Ishikawa (cell line): ENCODE data around the gene HHIPL1.

ENCODE experiments used
- CEBPB ChIP-seq: IDR thresholded peaks from 2 replicates; pipeline ENCODE4 v1.6.1; 2012
- CREB1 ChIP-seq: IDR thresholded peaks from 2 replicates; pipeline ENCODE4 v1.6.1; 2012; ENCODE audit warnings: low read depth
- EP300 ChIP-seq: IDR thresholded peaks from 2 replicates; pipeline ENCODE4 v1.6.1; 2012; ENCODE audit warnings: borderline replicate concordance
- FOXM1 ChIP-seq: IDR thresholded peaks from 2 replicates; pipeline ENCODE4 v1.6.1; 2012; ENCODE audit warnings: low read depth, borderline replicate concordance
- MAX ChIP-seq: IDR thresholded peaks from 2 replicates; pipeline ENCODE4 v1.6.1; 2012
- NFIC ChIP-seq: IDR thresholded peaks from 2 replicates; pipeline ENCODE4 v1.6.1; 2012
- RAD21 ChIP-seq: IDR thresholded peaks from 2 replicates; pipeline ENCODE4 v1.6.1; 2012; ENCODE audit warnings: low read depth
- TEAD4 ChIP-seq: IDR thresholded peaks from 2 replicates; pipeline ENCODE4 v1.6.1; 2012
- USF1 ChIP-seq: IDR thresholded peaks from 2 replicates; pipeline ENCODE4 v1.6.1; 2012
- ZBTB7A ChIP-seq: IDR thresholded peaks from 2 replicates; pipeline ENCODE4 v1.6.1; 2012; ENCODE audit warnings: low read depth

HHIPL1 gene

GRCh38 chr14:99728231-99728920 is 83.4 kb downstream of the HHIPL1 start:
- TF ChIP-seq USF1 = no peak
- TF ChIP-seq CEBPB = no peak
- TF ChIP-seq NFIC = no peak
- no peak for TF ChIP-seq RAD21
- no peak for TF ChIP-seq MAX
- no peak for TF ChIP-seq EP300
- no peak for TF ChIP-seq ZBTB7A
- no peak for TF ChIP-seq TEAD4
- TF ChIP-seq CREB1 = no peak

- no peak for TF ChIP-seq FOXM1
- TF ChIP-seq NFIC = no peak
These were observed 84.1 kb downstream of the HHIPL1 start for GRCh38 chr14:99728981-99729451.
